SK-N-SH treated with all-trans-retinoic acid at 6 μM for 48 hours (cell line): ENCODE data around the gene ZNF444.

Source experiments
- ATAC-seq: fragments of 200-7000 bp; cut with Tn5 transposase; 3 replicates; pipeline ENCODE4 v1.9.1; 2020; ENCODE audit warnings: mild to moderate bottlenecking, moderate library complexity
- ARNTL ChIP-seq: fragments of 450-650 bp; formaldehyde crosslinking; IDR thresholded peaks from 2 replicates; pipeline ENCODE4 v1.5.0; 2020; ENCODE audit warnings: low read depth, mild to moderate bottlenecking, moderate library complexity, borderline replicate concordance
- BACH2 ChIP-seq: fragments of 250-450 bp; sonication (Bioruptor Pico); IDR thresholded peaks from 2 replicates; pipeline ENCODE4 v1.9.0; 2021; ENCODE audit warnings: mild to moderate bottlenecking, borderline replicate concordance
- CREB5 ChIP-seq: fragments of 250-450 bp; sonication (Bioruptor Pico); IDR thresholded peaks from 2 replicates; pipeline ENCODE4 v1.5.1; 2020; ENCODE audit warnings: low read depth, mild to moderate bottlenecking, moderate library complexity
- CSDC2 ChIP-seq: fragments of 250-450 bp; sonication (Bioruptor Pico); IDR thresholded peaks from 2 replicates; pipeline ENCODE4 v1.5.0; 2020; ENCODE audit warnings: mild to moderate bottlenecking, moderate library complexity
- CSRNP3 ChIP-seq: fragments of 250-450 bp; sonication (Bioruptor Pico); IDR thresholded peaks from 2 replicates; pipeline ENCODE4 v1.5.1; 2021; ENCODE audit warnings: mild to moderate bottlenecking, moderate library complexity
- ESRRG ChIP-seq: fragments of 250-450 bp; sonication (Bioruptor Pico); IDR thresholded peaks from 2 replicates; pipeline ENCODE4 v1.6.1; 2021; ENCODE audit warnings: mild to moderate bottlenecking
- GLIS3 ChIP-seq: fragments of 250-450 bp; sonication (Bioruptor Pico); IDR thresholded peaks from 2 replicates; pipeline ENCODE4 v1.5.0; 2020; ENCODE audit warnings: mild to moderate bottlenecking, moderate library complexity
- ISL1 ChIP-seq: fragments of 250-450 bp; sonication (Bioruptor Pico); IDR thresholded peaks from 2 replicates; pipeline ENCODE4 v2.1.2; 2022; ENCODE audit warnings: mild to moderate bottlenecking, moderate library complexity
- PATZ1 ChIP-seq: fragments of 250-450 bp; sonication (Bioruptor Pico); IDR thresholded peaks from 2 replicates; pipeline ENCODE4 v1.8.0; 2020; ENCODE audit warnings: mild to moderate bottlenecking, moderate library complexity, borderline replicate concordance
- PPARA ChIP-seq: fragments of 250-450 bp; sonication (Bioruptor Pico); IDR thresholded peaks from 2 replicates; pipeline ENCODE4 v1.5.0; 2020; ENCODE audit warnings: mild to moderate bottlenecking, borderline replicate concordance
- RARB ChIP-seq: fragments of 250-450 bp; sonication (Bioruptor Pico); IDR thresholded peaks from 2 replicates; pipeline ENCODE4 v1.8.0; 2021; ENCODE audit warnings: mild to moderate bottlenecking, moderate library complexity
- SNAI2 ChIP-seq: fragments of 250-450 bp; sonication (Bioruptor Pico); IDR thresholded peaks from 2 replicates; pipeline ENCODE4 v1.5.0; 2020; ENCODE audit warnings: mild to moderate bottlenecking, moderate library complexity
- TCF4 ChIP-seq: fragments of 250-450 bp; sonication (Bioruptor Pico); IDR thresholded peaks from 2 replicates; pipeline ENCODE4 v1.8.0; 2021; ENCODE audit warnings: mild to moderate bottlenecking, moderate library complexity, borderline replicate concordance
- TOX ChIP-seq: fragments of 250-450 bp; sonication (Bioruptor Pico); IDR thresholded peaks from 2 replicates; pipeline ENCODE4 v1.8.0; 2021; ENCODE audit warnings: mild to moderate bottlenecking, moderate library complexity, borderline replicate concordance
- TSHZ2 ChIP-seq: fragments of 250-450 bp; sonication (Bioruptor Pico); IDR thresholded peaks from 2 replicates; pipeline ENCODE4 v1.5.0; 2020; ENCODE audit warnings: mild to moderate bottlenecking, moderate library complexity
- ZC3H10 ChIP-seq: fragments of 250-450 bp; sonication (Bioruptor Pico); IDR thresholded peaks from 2 replicates; pipeline ENCODE4 v1.5.1; 2021; ENCODE audit warnings: mild to moderate bottlenecking, moderate library complexity
- ZFP3 ChIP-seq: fragments of 250-450 bp; sonication (Bioruptor Pico); IDR thresholded peaks from 2 replicates; pipeline ENCODE4 v1.5.0; 2020; ENCODE audit warnings: mild to moderate bottlenecking, moderate library complexity
- ZFP30 ChIP-seq: fragments of 450-650 bp; formaldehyde crosslinking; IDR thresholded peaks from 2 replicates; pipeline ENCODE4 v1.5.0; 2022; ENCODE audit warnings: mild to moderate bottlenecking, moderate library complexity
- ZNF565 ChIP-seq: fragments of 450-650 bp; formaldehyde crosslinking; conservative IDR thresholded peaks from 2 replicates; pipeline ENCODE4 v1.5.0; 2020; ENCODE audit warnings: low read depth, mild to moderate bottlenecking, moderate library complexity
- ZNF70 ChIP-seq: fragments of 450-650 bp; formaldehyde crosslinking; IDR thresholded peaks from 2 replicates; pipeline ENCODE4 v1.5.0; 2020; ENCODE audit warnings: mild to moderate bottlenecking, moderate library complexity
- ZNF8 ChIP-seq: fragments of 450-650 bp; formaldehyde crosslinking; IDR thresholded peaks from 2 replicates; pipeline ENCODE4 v1.5.0; 2020; ENCODE audit warnings: mild to moderate bottlenecking, moderate library complexity

The ZNF444 gene

GRCh38 chr19:56142087-56142787 lies 1.1 kb downstream of the ZNF444 start:
- ATAC-seq: no peak
- TF ChIP-seq ISL1 (CRISPR knock-in tag) (no peak), RARB (CRISPR knock-in tag) (no peak), CSRNP3 (CRISPR knock-in tag) (no peak), ZNF8 (CRISPR knock-in tag) (no peak), CREB5 (no peak), ZNF70 (CRISPR knock-in tag) (no peak)
- TF ChIP-seq, all 23 proteins: peak for 0

GRCh38 chr19:56142897-56143434 lies 1.9 kb downstream of the ZNF444 start:
- no peak for TF ChIP-seq TSHZ2
- TF ChIP-seq ZC3H10 (CRISPR knock-in tag): no peak
- no peak for TF ChIP-seq TOX
- TF ChIP-seq BACH2: no peak
- no peak for TF ChIP-seq ZFP30
- TF ChIP-seq ARNTL: no peak
- no peak for TF ChIP-seq PATZ1 (CRISPR knock-in tag)
- no peak for TF ChIP-seq PPARA (CRISPR knock-in tag)
- no peak for TF ChIP-seq RARB (CRISPR knock-in tag)
- no peak for ATAC-seq

GRCh38 chr19:56144376-56144775 lies 3.3 kb downstream of the ZNF444 start:
- TF ChIP-seq PATZ1 (CRISPR knock-in tag): no peak
- TF ChIP-seq ZFP3 (CRISPR knock-in tag): no peak
- TF ChIP-seq ZC3H10 (CRISPR knock-in tag): no peak
- no peak for TF ChIP-seq GLIS3 (CRISPR knock-in tag)
- TF ChIP-seq ZNF565 (CRISPR knock-in tag): no peak
- no peak for TF ChIP-seq TCF4 (CRISPR knock-in tag)
- TF ChIP-seq ZFP30: no peak
- TF ChIP-seq ZNF70 (CRISPR knock-in tag): no peak
- TF ChIP-seq SNAI2 (CRISPR knock-in tag): no peak
- TF ChIP-seq RARB (CRISPR knock-in tag): no peak
- TF ChIP-seq CSDC2: no peak
- TF ChIP-seq ESRRG (CRISPR knock-in tag): no peak
- no peak for TF ChIP-seq ZNF8 (CRISPR knock-in tag)
- TF ChIP-seq TOX: no peak
- no peak for TF ChIP-seq BACH2
- TF ChIP-seq, all 23 proteins: peak for 0
- ATAC-seq: no peak
